GM21526 (cell line): ENCODE measurements around the gene KCNJ6.
"Not testable (repeated sequence)": the region's sequence is repeated elsewhere in the genome, so short reads cannot be mapped to it uniquely, and the experiment has no call there.

Source experiments
- ATAC-seq: cut with Tn5 transposase; IDR thresholded peaks from one replicate; pipeline ENCODE4 v1.9.1; 2021; ENCODE audit warnings: moderate library complexity; ENCODE audit not compliant: unreplicated experiment, low FRiP score

KCNJ6 gene

GRCh38 chr21:37784591-37785318 is 131.5 kb downstream of the KCNJ6 start:
- ATAC-seq, result no peak

- no peak for ATAC-seq
Observed at GRCh38 chr21:37783016-37783415, 133.2 kb downstream of the KCNJ6 start.

- no peak for ATAC-seq
Observed at GRCh38 chr21:37780991-37781983, 135.0 kb downstream of the KCNJ6 start.

GRCh38 chr21:37771181-37771580 is 145.1 kb downstream of the KCNJ6 start:
- no peak for ATAC-seq

- ATAC-seq, result no peak
Observed at GRCh38 chr21:37770461-37770860, 145.8 kb downstream of the KCNJ6 start.

- ATAC-seq, result no peak
Observed at GRCh38 chr21:37769656-37770055, 146.6 kb downstream of the KCNJ6 start.

GRCh38 chr21:37767984-37768383 is 148.3 kb downstream of the KCNJ6 start:
- ATAC-seq, result no peak

GRCh38 chr21:37766129-37766528 is 150.1 kb downstream of the KCNJ6 start:
- ATAC-seq, result no peak

GRCh38 chr21:37765221-37765900 is 150.9 kb downstream of the KCNJ6 start:
- no peak for ATAC-seq

- ATAC-seq, result no peak
Observed at GRCh38 chr21:37764691-37765090, 151.6 kb downstream of the KCNJ6 start.

- no peak for ATAC-seq
Observed at GRCh38 chr21:37763298-37763697, 153.0 kb downstream of the KCNJ6 start.

- no peak for ATAC-seq
Observed at GRCh38 chr21:37762606-37763005, 153.7 kb downstream of the KCNJ6 start.

GRCh38 chr21:37761406-37761805 is 154.9 kb downstream of the KCNJ6 start:
- not testable (repeated sequence) for ATAC-seq

- ATAC-seq, result no peak
Observed at GRCh38 chr21:37759777-37760176, 156.5 kb downstream of the KCNJ6 start.

GRCh38 chr21:37758982-37759381 is 157.3 kb downstream of the KCNJ6 start:
- ATAC-seq, result no peak

GRCh38 chr21:37757606-37758376 is 158.5 kb downstream of the KCNJ6 start:
- no peak for ATAC-seq

- ATAC-seq, result no peak
Observed at GRCh38 chr21:37753122-37753599, 163.1 kb downstream of the KCNJ6 start.

GRCh38 chr21:37751268-37751975 is 164.8 kb downstream of the KCNJ6 start:
- no peak for ATAC-seq

- ATAC-seq, result no peak
Observed at GRCh38 chr21:37749132-37749531, 167.1 kb downstream of the KCNJ6 start.
